Aorta (tissue), 5 donors: ENCODE results near the gene SERTAD2. TPM values are rescaled to one million over a fixed set of nuclear protein-coding genes. Genes with fewer than 3 reads are reported as not detected.

ENCODE experiments used
- ATAC-seq: fragments of 200-7000 bp; cut with Tn5 transposase; one replicate; pipeline ENCODE4 v1.9.1; 2022; ENCODE audit warnings: moderate library complexity; ENCODE audit not compliant: low FRiP score
- DNase-seq, 2 donors: peaks; one replicate each; pipeline ENCODE4 v3.0.0-alpha.2; 2020
- H3K27ac ChIP-seq, 2 donors: one replicate each; pipeline ENCODE4 v1.5.1; 2013; ENCODE audit warnings: low read length in 2 of 2, mild to moderate bottlenecking in 2 of 2, moderate library complexity in 2 of 2, control low read depth in 1 of 2, inconsistent platforms in 1 of 2, low read depth in 1 of 2
- H3K27me3 ChIP-seq, 2 donors: one replicate each; pipeline ENCODE4 v1.6.1; 2013; ENCODE audit warnings: control low read depth in 1 of 2, low read length in 1 of 2, mild to moderate bottlenecking in 1 of 2, moderate library complexity in 1 of 2; ENCODE audit not compliant: insufficient read depth in 2 of 2, control insufficient read depth in 1 of 2
- H3K36me3 ChIP-seq, 2 donors: one replicate each; pipeline ENCODE4 v1.6.1; 2013; ENCODE audit warnings: control low read depth in 1 of 2, low read length in 1 of 2, mild to moderate bottlenecking in 1 of 2; ENCODE audit not compliant: insufficient read depth in 2 of 2, control insufficient read depth in 1 of 2
- H3K4me1 ChIP-seq, 2 donors: one replicate each; pipeline ENCODE4 v1.6.1; 2013; ENCODE audit warnings: low read length in 2 of 2, control low read depth in 1 of 2, mild to moderate bottlenecking in 1 of 2, moderate library complexity in 1 of 2; ENCODE audit not compliant: insufficient read depth in 2 of 2, control insufficient read depth in 1 of 2
- H3K4me3 ChIP-seq, 2 donors: one replicate each; pipeline ENCODE4 v1.5.1; 2013; ENCODE audit warnings: low read length in 2 of 2, control low read depth in 1 of 2, mild to moderate bottlenecking in 1 of 2
- H3K9me3 ChIP-seq: one replicate; pipeline ENCODE4 v1.6.1; 2013; ENCODE audit warnings: mild to moderate bottlenecking, low read length; ENCODE audit not compliant: control insufficient read depth
- WGBS, 2 donors: extraction: QIAGEN DNeasy Blood & Tissue Kit; methylation state at CpG; one replicate each; pipeline ENCODE4 v1.1.7; 2013; 5-methylcytosine and 5-hydroxymethylcytosine counted together
- intact Hi-C, 2 donors: fragments of 100-400 bp; cut with DNase I; formaldehyde crosslinking; loops; one replicate each; pipeline versions ENCODE4 v1.14.2 to v1.15.0; 2022
- polyA plus RNA-seq, 2 donors: library from polyadenylated mRNA; stranded (reverse); fragments of 200-250 nt; gene quantifications; one replicate each; pipeline ENCODE4 v1.2.3, GENCODE V29; 2013
- total RNA-seq, 2 donors: library from RNA; stranded (reverse); fragmentation: NEBNext Ultra II Directional; extraction: Animal tissue kit (Norgen Biotek cat#: 25700); gene quantifications; one replicate each; pipeline ENCODE4 v1.2.1, GENCODE V29; 2021
- donor health status: healthy with polysubstance abuse.
- donor health status: Bipolar disorder and iron deficiency.
- donor health status: DM: no; HTN: no; CAD: no.
- donor health status: DM: no; HTN: no; CAD: no.
- donor health status: DM: yes; HTN: yes; CAD: no.

SERTAD2 gene
- total and polyA plus RNA-seq, 4 donors: 4.6 to 27.4 (median 20.6) TPM

- DNase-seq: no peak
- ATAC-seq: no peak
- Histone ChIP-seq H3K4me1 (no peaks in the 10 kb centered on the region), H3K4me3 (no peak overlapping the region), H3K27me3 (no peaks in the 10 kb centered on the region), H3K36me3 (no peaks in the 10 kb centered on the region), H3K9me3 (no peaks in the 10 kb centered on the region), H3K27ac (no peak overlapping the region)
- 97% methylated on average over 6 of the region's 6 CpGs for WGBS, 2 donors
- intact Hi-C loops: no loop called here
These were observed 43.3 kb downstream of the SERTAD2 start for GRCh38 chr2:64610316-64610855.

- H3K36me3 ChIP-seq: no peaks in the 10 kb centered on the region
- DNase-seq (no peak), ATAC-seq (no peak)
- intact Hi-C loops: no loop called here
- H3K4me3 ChIP-seq: no peak overlapping the region
- H3K9me3 ChIP-seq: no peaks in the 10 kb centered on the region
- no peaks in the 10 kb centered on the region for H3K4me1 ChIP-seq
- no peaks in the 10 kb centered on the region for H3K27me3 ChIP-seq
- WGBS, 2 donors: 79 to 81% methylated on average over 3 of the region's 3 CpGs
- H3K27ac ChIP-seq: no peak overlapping the region
These were observed 43.8 kb downstream of the SERTAD2 start for GRCh38 chr2:64609942-64610281.

- intact Hi-C loops: no loop called here
- Histone ChIP-seq H3K4me3 (peak overlapping the region in 1 of 2 donors; percentile 12), H3K27me3 (no peaks in the 10 kb centered on the region), H3K36me3 (no peaks in the 10 kb centered on the region), H3K9me3 (no peaks in the 10 kb centered on the region), H3K4me1 (no peaks in the 10 kb centered on the region), H3K27ac (no peak overlapping the region)
- WGBS, 2 donors: 8 to 19% methylated on average over 29 to 74 of the region's 74 CpGs
- peak; percentile 80 to 88 for DNase-seq
- peak; percentile 78 for ATAC-seq
These were observed 44.3 kb downstream of the SERTAD2 start for GRCh38 chr2:64609227-64609941.

- H3K4me3 ChIP-seq: peak overlapping the region in 1 of 2 donors; percentile 12
- no peaks in the 10 kb centered on the region for H3K27me3 ChIP-seq
- intact Hi-C loops: no loop called here
- peak in 1 of 2 donors; percentile 58 for DNase-seq
- H3K27ac ChIP-seq: no peak overlapping the region
- peak; percentile 17 for ATAC-seq
- no peaks in the 10 kb centered on the region for H3K4me1 ChIP-seq
- no peaks in the 10 kb centered on the region for H3K9me3 ChIP-seq
- no peaks in the 10 kb centered on the region for H3K36me3 ChIP-seq
- 33 to 35% methylated on average over 19 to 20 of the region's 20 CpGs for WGBS, 2 donors
These were observed 44.9 kb downstream of the SERTAD2 start for GRCh38 chr2:64608867-64609226.

- WGBS, 2 donors: 71 to 78% methylated on average over 18 of the region's 18 CpGs
- H3K4me3 ChIP-seq: no peak overlapping the region
These were observed 46.1 kb downstream of the SERTAD2 start for GRCh38 chr2:64607381-64608304.

GRCh38 chr2:64606479-64607363, 47.0 kb downstream of the SERTAD2 start:
- peak; percentile 91 for ATAC-seq
- no peaks in the 10 kb centered on the region for H3K4me1 ChIP-seq
- intact Hi-C loops: no loop called here
- WGBS, 2 donors: 53 to 59% methylated on average over 21 of the region's 21 CpGs
- H3K36me3 ChIP-seq: no peaks in the 10 kb centered on the region
- peak overlapping the region in 1 of 2 donors; percentile 28 for H3K27ac ChIP-seq
- H3K4me3 ChIP-seq: no peak overlapping the region
- no peaks in the 10 kb centered on the region for H3K9me3 ChIP-seq
- peak; percentile 94 to 97 for DNase-seq
- no peaks in the 10 kb centered on the region for H3K27me3 ChIP-seq

More at GRCh38 chr2:64607381-64608304, 46.1 kb downstream of the SERTAD2 start:
- intact Hi-C loops: no loop called here
- no peaks in the 10 kb centered on the region for H3K9me3 ChIP-seq
- no peak overlapping the region for H3K27ac ChIP-seq
- DNase-seq (peak in 1 of 2 donors; percentile 49), ATAC-seq (no peak)
- no peaks in the 10 kb centered on the region for H3K27me3 ChIP-seq
- H3K4me1 ChIP-seq: no peaks in the 10 kb centered on the region
- no peaks in the 10 kb centered on the region for H3K36me3 ChIP-seq

- no peak overlapping the region for H3K27ac ChIP-seq
- H3K9me3 ChIP-seq: no peaks in the 10 kb centered on the region
- no peaks in the 10 kb centered on the region for H3K36me3 ChIP-seq
- H3K27me3 ChIP-seq: no peaks in the 10 kb centered on the region
- no peak overlapping the region for H3K4me3 ChIP-seq
- DNase-seq: no peak
- H3K4me1 ChIP-seq: no peaks in the 10 kb centered on the region
- 95 to 96% methylated on average over 5 of the region's 5 CpGs for WGBS, 2 donors
- intact Hi-C loops: no loop called here
- no peak for ATAC-seq
These were observed 47.7 kb downstream of the SERTAD2 start for GRCh38 chr2:64605991-64606478.

GRCh38 chr2:64605026-64605471, 48.7 kb downstream of the SERTAD2 start:
- intact Hi-C loops: no loop called here
- H3K27ac ChIP-seq: no peak overlapping the region
- no peaks in the 10 kb centered on the region for H3K36me3 ChIP-seq
- no peak for ATAC-seq
- no peaks in the 10 kb centered on the region for H3K27me3 ChIP-seq
- WGBS, 2 donors: 10 to 12% methylated on average over 6 of the region's 6 CpGs
- peak in 1 of 2 donors; percentile 69 for DNase-seq
- no peak overlapping the region for H3K4me3 ChIP-seq
- H3K9me3 ChIP-seq: no peaks in the 10 kb centered on the region
- no peaks in the 10 kb centered on the region for H3K4me1 ChIP-seq
